OCI-LY1 (cell line): ENCODE data around the gene TNPO3.

Experiments used
- EZH2 ChIP-seq: fragments of 200-600 bp; sonication (generic), shearing (Covaris generic); IDR thresholded peaks from 2 replicates; pipeline ENCODE4 v1.8.0; 2017; ENCODE audit warnings: borderline replicate concordance, mixed run types, mild to moderate bottlenecking, antibody characterized with exemption, low read length, moderate library complexity, mixed read lengths
- TF ChIP-seq, protein P1 (sequence below): fragments of 200-600 bp; sonication (generic), shearing (Covaris generic); IDR thresholded peaks from 2 replicates; pipeline ENCODE4 v1.5.1; 2017; ENCODE audit warnings: mild to moderate bottlenecking, antibody characterized with exemption, low read length, moderate library complexity, mixed read lengths

DNA sequence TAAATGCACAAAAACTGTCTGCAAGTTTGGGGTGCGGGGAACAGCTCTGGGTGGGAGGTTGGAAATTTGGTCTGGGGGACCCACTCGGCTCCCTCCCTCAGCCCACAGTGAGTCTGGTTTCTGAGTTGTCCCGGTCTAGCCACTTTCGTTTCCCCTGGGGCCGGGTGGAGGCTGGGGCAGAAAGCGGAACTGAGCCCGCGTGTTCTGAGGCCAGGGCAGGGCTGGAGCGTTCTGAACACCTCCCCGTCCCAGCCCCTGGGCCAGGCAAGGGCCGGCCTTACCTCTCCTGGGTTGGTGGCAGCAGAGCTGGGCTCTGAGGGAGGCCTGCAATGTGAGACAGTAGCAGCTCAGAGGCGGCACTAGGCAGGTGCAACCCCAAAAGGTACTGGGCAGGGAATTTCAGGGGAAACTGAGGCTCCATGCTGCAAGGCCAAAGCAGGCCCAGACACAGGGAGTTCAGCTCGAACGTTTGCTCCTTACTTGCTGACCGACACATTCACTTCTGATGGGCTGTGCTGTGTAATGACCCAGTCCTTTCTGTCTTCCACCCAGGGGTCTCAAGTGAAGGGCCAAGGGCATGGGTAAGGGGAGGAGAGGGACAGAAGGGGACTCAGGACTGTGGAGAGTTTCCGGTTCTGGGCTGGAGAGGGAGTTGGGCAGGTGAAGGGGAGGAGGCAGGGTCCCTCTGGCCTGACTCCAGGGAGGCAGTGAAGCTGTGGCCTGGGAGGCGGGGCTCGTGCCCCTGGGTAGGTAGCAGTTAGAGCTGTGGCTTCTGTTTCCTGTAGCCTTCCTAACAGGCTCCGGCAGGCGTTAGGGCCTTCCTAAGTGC, 114.2 kb downstream of the TNPO3 start:
- TF ChIP-seq, protein P1, sequence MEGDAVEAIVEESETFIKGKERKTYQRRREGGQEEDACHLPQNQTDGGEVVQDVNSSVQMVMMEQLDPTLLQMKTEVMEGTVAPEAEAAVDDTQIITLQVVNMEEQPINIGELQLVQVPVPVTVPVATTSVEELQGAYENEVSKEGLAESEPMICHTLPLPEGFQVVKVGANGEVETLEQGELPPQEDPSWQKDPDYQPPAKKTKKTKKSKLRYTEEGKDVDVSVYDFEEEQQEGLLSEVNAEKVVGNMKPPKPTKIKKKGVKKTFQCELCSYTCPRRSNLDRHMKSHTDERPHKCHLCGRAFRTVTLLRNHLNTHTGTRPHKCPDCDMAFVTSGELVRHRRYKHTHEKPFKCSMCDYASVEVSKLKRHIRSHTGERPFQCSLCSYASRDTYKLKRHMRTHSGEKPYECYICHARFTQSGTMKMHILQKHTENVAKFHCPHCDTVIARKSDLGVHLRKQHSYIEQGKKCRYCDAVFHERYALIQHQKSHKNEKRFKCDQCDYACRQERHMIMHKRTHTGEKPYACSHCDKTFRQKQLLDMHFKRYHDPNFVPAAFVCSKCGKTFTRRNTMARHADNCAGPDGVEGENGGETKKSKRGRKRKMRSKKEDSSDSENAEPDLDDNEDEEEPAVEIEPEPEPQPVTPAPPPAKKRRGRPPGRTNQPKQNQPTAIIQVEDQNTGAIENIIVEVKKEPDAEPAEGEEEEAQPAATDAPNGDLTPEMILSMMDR: no peak
- TF ChIP-seq EZH2: no peak
